ENCODE results near the gene RXRA. TPM values are rescaled to one million over a fixed set of nuclear protein-coding genes. Genes with fewer than 3 reads are reported as not detected.

The RXRA gene
- total and polyA plus RNA-seq, 2 of the 13 experiments (the other 11 are each of a cell fraction or from before 2014, with no cell fraction given), result 18.9 to 29.2 TPM

DNA sequence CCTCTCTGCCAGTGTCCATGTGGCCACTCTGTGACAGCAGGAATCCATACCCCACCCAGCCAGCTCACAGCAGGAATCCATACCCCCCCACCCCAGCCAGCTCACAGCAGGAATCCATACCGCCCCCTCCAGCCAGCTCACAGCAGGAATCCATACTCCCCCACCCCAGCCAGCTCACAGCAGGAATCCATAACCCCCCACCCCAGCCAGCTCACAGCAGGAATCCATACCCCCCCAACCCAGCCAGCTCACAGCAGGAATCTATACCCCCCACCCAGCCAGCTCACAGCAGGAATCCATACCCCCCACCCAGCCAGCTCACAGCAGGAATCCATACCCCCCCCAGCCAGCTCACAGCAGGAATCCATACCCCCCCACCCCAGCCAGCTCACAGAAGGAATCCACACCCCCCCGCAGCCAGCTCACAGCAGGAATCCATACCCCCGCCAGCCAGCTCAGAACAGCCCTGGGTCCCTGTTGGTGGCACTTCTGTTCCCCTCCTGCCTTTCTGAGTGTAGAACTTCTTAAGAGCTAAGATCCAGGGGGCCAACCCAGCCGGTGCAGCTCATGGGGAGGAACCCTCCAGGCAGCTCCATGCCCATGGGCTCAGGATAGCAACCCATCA is 8.4 kb upstream of the RXRA start:
- 38% methylated on average over 1 of the region's 4 CpGs for WGBS (ENCODE audit: low lambda C conversion rate)
- Histone ChIP-seq H3K27me3 (ENCODE audit: control insufficient read depth in 1 of 2, insufficient read depth in 2 of 2, low read length in 2 of 2) (peaks cover 27 to 54% of the 10 kb centered on the region in 2 experiments), H3K36me3 (replicated peaks in 1 of 2; ENCODE audit: control insufficient read depth in 1 of 2, insufficient read depth in 2 of 2, low read length in 2 of 2) (no peaks in the 10 kb centered on the region), H3K4me1 (ENCODE audit: insufficient read depth, low read length) (peaks cover 78% of the 10 kb centered on the region), H4K20me1 (ENCODE audit: insufficient read depth, low read length) (no peaks in the 10 kb centered on the region), H3K9ac (ENCODE audit: insufficient read depth, low read depth, low read length) (no peak overlapping the region), H3K4me2 (ENCODE audit: low read depth, low read length) (no peak overlapping the region), H3K79me2 (ENCODE audit: insufficient read depth, low read length) (no peaks in the 10 kb centered on the region), H2AFZ (ENCODE audit: low read length) (no peak overlapping the region), H3K4me3 (replicated peaks in 1 of 3; ENCODE audit: insufficient read depth in 1 of 3, low read depth in 2 of 3, low read length in 3 of 3) (no peak overlapping the region), H3K27ac (ENCODE audit: extremely low read length, insufficient read depth, low read length) (no peak overlapping the region), H3K9me3 (ENCODE audit: low read length) (no peaks in the 10 kb centered on the region)
- in situ Hi-C loops (cut with HindIII; ENCODE audit: extremely low pct_ligation_motif_present, low pct_unique_long_range_greater_than_20kb), result no loop called here
- no peak for DNase-seq (ENCODE audit: low spot score)
- TF ChIP-seq, protein P1, sequence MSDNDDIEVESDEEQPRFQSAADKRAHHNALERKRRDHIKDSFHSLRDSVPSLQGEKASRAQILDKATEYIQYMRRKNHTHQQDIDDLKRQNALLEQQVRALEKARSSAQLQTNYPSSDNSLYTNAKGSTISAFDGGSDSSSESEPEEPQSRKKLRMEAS (IDR thresholded peaks at IDR 0.05), result no peak
- ChIA-PET CTCF (ENCODE audit: low intra/inter-chr PET ratio, low total read pairs) (no interaction called here), POLR2A (interaction anchor here (4.2 kb wide), 1 partner anchor 11 kb away, joined by 28 read pairs; no protein-coding TSS in a partner anchor)
- no peak for FAIRE-seq
- intact Hi-C loops (cut with micrococcal nuclease; ENCODE audit: unreplicated experiment), result no loop called here
- no TSS peak for BruUV-seq (replicated peaks)
- no peak for ATAC-seq

DNA sequence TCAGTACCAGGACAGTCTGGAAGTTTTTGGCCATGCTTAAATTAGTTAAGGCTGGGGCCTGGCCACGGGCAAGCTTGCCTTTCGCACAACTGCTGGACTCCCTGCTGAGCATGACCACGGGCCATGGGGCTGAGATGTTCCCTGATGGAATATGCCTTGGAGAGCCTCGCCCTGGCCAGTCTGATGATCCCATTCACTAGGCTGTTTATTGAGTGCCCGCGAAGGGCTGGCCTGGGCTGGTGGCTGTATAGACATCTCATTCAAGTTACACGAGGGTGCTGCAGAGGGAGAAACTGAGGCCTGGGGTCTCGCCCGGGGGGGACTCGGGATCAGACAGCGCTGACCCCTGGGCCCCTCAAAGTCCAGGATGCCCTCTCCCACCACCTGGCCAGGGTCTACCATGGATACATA is 7.8 kb upstream of the RXRA start:
- in situ Hi-C loops (cut with HindIII; ENCODE audit: extremely low pct_ligation_motif_present, low pct_unique_long_range_greater_than_20kb) (no loop called here), intact Hi-C loops (cut with micrococcal nuclease; ENCODE audit: unreplicated experiment) (no loop called here)
- no peak for FAIRE-seq
- Histone ChIP-seq H3K27me3 (ENCODE audit: control insufficient read depth in 1 of 2, insufficient read depth in 2 of 2, low read length in 2 of 2) (peaks cover 27 to 53% of the 10 kb centered on the region in 2 experiments), H3K9ac (ENCODE audit: insufficient read depth, low read depth, low read length) (no peak overlapping the region), H4K20me1 (ENCODE audit: insufficient read depth, low read length) (no peaks in the 10 kb centered on the region), H3K27ac (ENCODE audit: extremely low read length, insufficient read depth, low read length) (no peak overlapping the region), H3K4me1 (ENCODE audit: insufficient read depth, low read length) (peaks cover 78% of the 10 kb centered on the region), H3K79me2 (ENCODE audit: insufficient read depth, low read length) (no peaks in the 10 kb centered on the region), H3K36me3 (replicated peaks in 1 of 2; ENCODE audit: control insufficient read depth in 1 of 2, insufficient read depth in 2 of 2, low read length in 2 of 2) (no peaks in the 10 kb centered on the region), H2AFZ (ENCODE audit: low read length) (no peak overlapping the region), H3K4me2 (ENCODE audit: low read depth, low read length) (no peak overlapping the region), H3K9me3 (ENCODE audit: low read length) (no peaks in the 10 kb centered on the region), H3K4me3 (replicated peaks in 1 of 3; ENCODE audit: insufficient read depth in 1 of 3, low read depth in 2 of 3, low read length in 3 of 3) (no peak overlapping the region)
- ChIA-PET CTCF (ENCODE audit: low intra/inter-chr PET ratio, low total read pairs) (no interaction called here), POLR2A (interaction anchor here (4.2 kb wide), 1 partner anchor 10 kb away, joined by 28 read pairs; no protein-coding TSS in a partner anchor)
- 56% methylated on average over 3 of the region's 11 CpGs for WGBS (ENCODE audit: low lambda C conversion rate)
- no peak for TF ChIP-seq NFIB (CRISPR knock-in tag; IDR thresholded peaks at IDR 0.05; ENCODE audit: borderline replicate concordance)
- TF ChIP-seq SAFB2 (CRISPR knock-in tag; IDR thresholded peaks at IDR 0.05; ENCODE audit: borderline replicate concordance, low read depth), result no peak
- TF ChIP-seq ZC3H4 (CRISPR knock-in tag; IDR thresholded peaks at IDR 0.05; ENCODE audit: borderline replicate concordance), result no peak
- no peak for DNase-seq (ENCODE audit: low spot score)
- no TSS peak for BruUV-seq (replicated peaks)
- ATAC-seq, result no peak
